NCI-H187 treated with DMSO at 0.1 percent for 48 hours (cell line): ENCODE data around the gene TUBB4A.
"Not testable (repeated sequence)": the region's sequence is repeated elsewhere in the genome, so short reads cannot be mapped to it uniquely, and the experiment has no call there.

Experiments used
- DNase-seq: peaks from one replicate; lab custom pipeline; 2025; lab: John Stamatoyannopoulos, UW

TUBB4A gene

GRCh38 chr19:6524311-6524710 is 22.2 kb upstream of the TUBB4A start:
- no peak for DNase-seq

GRCh38 chr19:6522712-6523111 is 20.6 kb upstream of the TUBB4A start:
- DNase-seq = no peak

GRCh38 chr19:6521718-6522646 is 19.9 kb upstream of the TUBB4A start:
- no peak for DNase-seq

GRCh38 chr19:6519289-6519688 is 17.2 kb upstream of the TUBB4A start:
- no peak for DNase-seq

- no peak for DNase-seq
Observed at GRCh38 chr19:6518145-6518911, 16.2 kb upstream of the TUBB4A start.

GRCh38 chr19:6516659-6517291 is 14.7 kb upstream of the TUBB4A start:
- DNase-seq = no peak

- no peak for DNase-seq
Observed at GRCh38 chr19:6516018-6516658, 14.0 kb upstream of the TUBB4A start.

GRCh38 chr19:6514926-6515544 is 12.9 kb upstream of the TUBB4A start:
- DNase-seq = no peak

GRCh38 chr19:6514089-6514488 is 12.0 kb upstream of the TUBB4A start:
- no peak for DNase-seq

GRCh38 chr19:6510618-6511017 is 8.5 kb upstream of the TUBB4A start:
- DNase-seq = no peak

GRCh38 chr19:6509118-6509971 is 7.2 kb upstream of the TUBB4A start:
- no peak for DNase-seq

- not testable (repeated sequence) for DNase-seq
Observed at GRCh38 chr19:6508028-6508771, 6.1 kb upstream of the TUBB4A start.

GRCh38 chr19:6503407-6504201 is 1.5 kb upstream of the TUBB4A start:
- DNase-seq = no peak

- DNase-seq = no peak
Observed at GRCh38 chr19:6500837-6501739, 1.0 kb downstream of the TUBB4A start.

GRCh38 chr19:6499052-6499790 is 2.9 kb downstream of the TUBB4A start:
- DNase-seq = no peak

GRCh38 chr19:6498294-6499036 is 3.6 kb downstream of the TUBB4A start:
- no peak for DNase-seq

- no peak for DNase-seq
Observed at GRCh38 chr19:6495947-6496346, 6.2 kb downstream of the TUBB4A start.
